Body of pancreas (tissue), 4 donors: ENCODE measurements around the gene CEP162. TPM values are rescaled to one million over a fixed set of nuclear protein-coding genes. Genes with fewer than 3 reads are reported as not detected.
"Not testable (repeated sequence)": the region's sequence is repeated elsewhere in the genome, so short reads cannot be mapped to it uniquely, and the experiment has no call there.

Experiments
- ATAC-seq: fragments of 150-250 bp; one replicate; pipeline ENCODE4 v1.9.1; 2016
- DNase-seq, 4 donors: peaks; one replicate each; pipeline ENCODE4 v3.0.0-alpha.2; 2019
- H3K27ac ChIP-seq, 4 donors: fragments of 200-600 bp; sonication (generic); 1 replicate in 3 of 4; 2 replicates in 1 of 4; pipeline versions ENCODE4 v1.5.1 to v1.6.1; 2016 to 2019; ENCODE audit warnings: mild to moderate bottlenecking in 1 of 4, mixed read lengths in 1 of 4, moderate library complexity in 1 of 4
- H3K27me3 ChIP-seq, 2 donors: fragments of 200-600 bp; sonication (generic); one replicate each; pipeline ENCODE4 v1.6.0; 2016; ENCODE audit warnings: mild to moderate bottlenecking in 1 of 2
- H3K36me3 ChIP-seq, 2 donors: fragments of 200-600 bp; sonication (generic); replicated peaks in 1 of 2; 2 replicates each; pipeline ENCODE4 v1.5.1; 2016; ENCODE audit warnings: low read depth in 2 of 2; ENCODE audit not compliant: insufficient read depth in 1 of 2
- H3K4me1 ChIP-seq: fragments of 200-600 bp; sonication (generic); one replicate; pipeline ENCODE4 v1.6.0; 2016
- H3K4me3 ChIP-seq, 2 donors: fragments of 200-600 bp; sonication (generic); 1 replicate in 1 of 2; 2 replicates in 1 of 2; pipeline ENCODE4 v1.5.1; 2016 to 2019
- H3K9me3 ChIP-seq, 3 donors: fragments of 200-600 bp; sonication (generic); 1 replicate in 2 of 3; 2 replicates in 1 of 3; pipeline ENCODE4 v1.5.1; 2016
- CTCF ChIP-seq, 7 experiments: fragments of 450-650 bp in 4 of 7; fragments of 200-600 bp in 3 of 7; sonication (generic) in 3 of 7; IDR thresholded peaks; one replicate each; pipeline ENCODE4 v1.5.1; 2016 to 2019; ENCODE audit warnings: antibody characterized with exemption in 7 of 7
- POLR2A ChIP-seq, 3 donors: fragments of 450-650 bp; IDR thresholded peaks; one replicate each; pipeline ENCODE4 v1.6.1; 2016; ENCODE audit warnings: antibody characterized with exemption in 3 of 3, mild to moderate bottlenecking in 2 of 3
- WGBS, 2 donors: methylation state at CpG; one replicate each; pipeline ENCODE4 v1.1.5; 2017; 5-methylcytosine and 5-hydroxymethylcytosine counted together
- intact Hi-C: fragments of 100-400 bp; cut with DNase I; formaldehyde crosslinking; loops from one replicate; pipeline ENCODE4 v1.15.1; 2023
- total RNA-seq, 2 donors: library from RNA; depleted of rRNA; stranded (reverse); fragments of >200 nt; gene quantifications; one replicate each; pipeline ENCODE4 v1.1.0, GENCODE V29; 2016

CEP162 gene
- total RNA-seq, 2 donors from 2014 or later, result 3.0 to 9.6 TPM

- no peak overlapping the region for H3K4me3 ChIP-seq
- no peak overlapping the region for H3K27ac ChIP-seq
- intact Hi-C loops, result no loop called here
- H3K27me3 ChIP-seq, result no peaks in the 10 kb centered on the region
- TF ChIP-seq POLR2A (IDR thresholded peaks at IDR 0.05) (no peak), CTCF (IDR thresholded peaks at IDR 0.05) (no peak)
- no peaks in the 10 kb centered on the region for H3K4me1 ChIP-seq
- peaks cover 0 to 7% (median 0%) of the 10 kb centered on the region in 3 donors for H3K9me3 ChIP-seq
- 88 to 92% methylated on average over 5 of the region's 5 CpGs for WGBS, 2 donors
- no peaks in the 10 kb centered on the region for H3K36me3 ChIP-seq
- DNase-seq (no peak), ATAC-seq (no peak)
Measured at GRCh38 chr6:84135291-84135690, 92.2 kb downstream of the CEP162 start.

- DNase-seq, intact Hi-C loops, H3K36me3 ChIP-seq, H3K9me3 ChIP-seq, H3K27me3 ChIP-seq, H3K27ac ChIP-seq, ATAC-seq, H3K4me3 ChIP-seq, H3K4me1 ChIP-seq: not testable (repeated sequence)
- 92 to 96% methylated on average over 7 to 9 of the region's 9 CpGs for WGBS, 2 donors
Measured at GRCh38 chr6:84133385-84133784, 94.1 kb downstream of the CEP162 start.

DNA sequence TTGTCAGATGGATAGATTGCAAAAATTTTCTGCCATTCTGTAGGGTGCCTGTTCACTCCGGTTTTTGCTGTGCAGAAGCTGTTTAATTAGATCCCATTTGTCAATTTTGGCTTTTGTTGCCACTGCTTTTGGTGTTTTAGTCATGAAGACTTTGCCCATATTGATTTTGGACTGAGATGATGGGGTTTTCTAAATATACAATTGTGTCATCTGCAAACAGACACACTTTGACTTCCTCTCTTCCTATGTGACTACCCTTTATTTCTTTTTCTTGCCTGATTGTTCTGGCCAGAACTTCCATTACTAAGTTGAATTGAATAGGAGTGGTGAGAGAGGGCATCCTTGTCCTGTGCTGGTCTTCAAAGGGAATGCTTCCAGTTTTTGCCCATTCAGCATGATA lies 97.9 kb downstream of the CEP162 start:
- H3K4me3 ChIP-seq, ATAC-seq, DNase-seq, H3K27ac ChIP-seq, H3K4me1 ChIP-seq, H3K27me3 ChIP-seq, intact Hi-C loops, H3K36me3 ChIP-seq, H3K9me3 ChIP-seq: not testable (repeated sequence)
- 57 to 68% methylated on average over 1 of the region's 1 CpG for WGBS, 2 donors

GRCh38 chr6:84123186-84123585 lies 104.3 kb downstream of the CEP162 start:
- intact Hi-C loops, result no loop called here
- no peaks in the 10 kb centered on the region for H3K36me3 ChIP-seq
- no peak overlapping the region for H3K4me3 ChIP-seq
- no peak overlapping the region for H3K27ac ChIP-seq
- no peak for TF ChIP-seq POLR2A (IDR thresholded peaks at IDR 0.05)
- no peak for TF ChIP-seq CTCF (IDR thresholded peaks at IDR 0.05)
- no peaks in the 10 kb centered on the region for H3K4me1 ChIP-seq
- no peak for ATAC-seq
- WGBS, 2 donors, result 83 to 93% methylated on average over 2 of the region's 2 CpGs
- DNase-seq, result no peak
- no peaks in the 10 kb centered on the region for H3K27me3 ChIP-seq
- H3K9me3 ChIP-seq, result no peaks in the 10 kb centered on the region

- H3K9me3 ChIP-seq, result no peaks in the 10 kb centered on the region
- no peaks in the 10 kb centered on the region for H3K36me3 ChIP-seq
- H3K27me3 ChIP-seq, result no peaks in the 10 kb centered on the region
- ATAC-seq, result no peak
- no peak for TF ChIP-seq CTCF (IDR thresholded peaks at IDR 0.05)
- TF ChIP-seq POLR2A (IDR thresholded peaks at IDR 0.05), result no peak
- no peak for DNase-seq
- intact Hi-C loops, result no loop called here
- no peaks in the 10 kb centered on the region for H3K4me1 ChIP-seq
- no peak overlapping the region for H3K4me3 ChIP-seq
- no peak overlapping the region for H3K27ac ChIP-seq
Measured at GRCh38 chr6:84119277-84119676, 108.2 kb downstream of the CEP162 start.

GRCh38 chr6:84118191-84118590 lies 109.3 kb downstream of the CEP162 start:
- H3K9me3 ChIP-seq, result no peaks in the 10 kb centered on the region
- intact Hi-C loops, result no loop called here
- H3K27me3 ChIP-seq, result no peaks in the 10 kb centered on the region
- no peak overlapping the region for H3K4me3 ChIP-seq
- TF ChIP-seq CTCF (IDR thresholded peaks at IDR 0.05) (no peak), POLR2A (IDR thresholded peaks at IDR 0.05) (no peak)
- ATAC-seq, result no peak
- H3K4me1 ChIP-seq, result no peaks in the 10 kb centered on the region
- H3K27ac ChIP-seq, result no peak overlapping the region
- WGBS, 2 donors, result 61 to 81% methylated on average over 3 to 5 of the region's 5 CpGs
- H3K36me3 ChIP-seq, result no peaks in the 10 kb centered on the region
- no peak for DNase-seq

DNA sequence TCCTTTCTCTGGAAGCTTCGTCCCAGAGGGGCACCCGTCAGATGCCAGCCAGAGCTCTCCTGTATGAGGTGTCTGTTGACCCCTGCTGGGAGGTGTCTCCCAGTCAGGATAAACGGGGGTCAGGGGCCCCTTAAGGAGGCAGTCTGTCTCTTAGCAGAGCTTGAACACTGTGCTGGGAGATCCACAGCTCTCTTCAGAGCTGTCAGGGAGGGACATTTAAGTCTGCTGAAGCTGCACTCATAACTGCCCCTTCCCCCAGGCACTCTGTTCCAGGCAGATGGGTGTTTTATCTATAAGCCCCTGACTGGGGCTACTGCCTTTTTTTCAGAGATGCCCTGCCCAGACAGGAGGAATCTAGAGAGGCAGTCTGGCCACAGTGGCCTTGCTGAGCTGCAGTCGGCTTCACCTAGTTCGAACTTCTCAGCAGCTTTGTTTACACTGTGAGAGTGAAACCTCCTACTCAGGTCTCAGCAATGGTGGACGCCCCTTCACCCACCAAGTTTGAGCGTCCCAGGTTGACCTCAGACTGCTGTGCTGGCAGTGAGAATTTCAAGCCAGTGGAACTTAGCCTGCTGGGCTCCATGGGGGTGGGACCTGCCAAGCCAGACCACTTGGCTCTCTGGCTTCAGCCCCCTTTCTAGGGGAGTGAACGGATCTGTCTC lies 112.4 kb downstream of the CEP162 start:
- H3K9me3 ChIP-seq, intact Hi-C loops, H3K27ac ChIP-seq, ATAC-seq, H3K4me1 ChIP-seq, H3K4me3 ChIP-seq, H3K36me3 ChIP-seq, H3K27me3 ChIP-seq, DNase-seq: not testable (repeated sequence)
- WGBS, 2 donors, result 51 to 65% methylated on average over 4 to 8 of the region's 8 CpGs

GRCh38 chr6:84111351-84111750 lies 116.1 kb downstream of the CEP162 start:
- H3K27me3 ChIP-seq, H3K27ac ChIP-seq, H3K9me3 ChIP-seq, H3K36me3 ChIP-seq, intact Hi-C loops, DNase-seq, H3K4me3 ChIP-seq, H3K4me1 ChIP-seq, ATAC-seq: not testable (repeated sequence)
- 28 to 71% methylated on average over 1 of the region's 1 CpG for WGBS, 2 donors
